Medulla oblongata (tissue), 1 donor: ENCODE measurements around the gene LARP7.
"Not testable (repeated sequence)": the region's sequence is repeated elsewhere in the genome, so short reads cannot be mapped to it uniquely, and the experiment has no call there.

ENCODE experiments used
- DNase-seq: peaks from one replicate; pipeline ENCODE4 v3.0.0-alpha.2; 2015; ENCODE audit errors: extremely low spot score

LARP7 gene

GRCh38 chr4:112636688-112637551 lies at the start of gene LARP7, which contains the start of gene ZGRF1:
LARP7 (plus strand) TSS chr4:112637143; CDS start chr4:112644670, 7,527 bp downstream.
ZGRF1 (minus strand) TSS chr4:112636909; CDS start chr4:112633176, 3,733 bp downstream.
- DNase-seq = peak; percentile 99

- DNase-seq = no peak
Measured at GRCh38 chr4:112589206-112589605, 47.7 kb upstream of the LARP7 start.

- DNase-seq = no peak
Measured at GRCh38 chr4:112591593-112591992, 45.4 kb upstream of the LARP7 start.

- no peak for DNase-seq
Measured at GRCh38 chr4:112592717-112593116, 44.2 kb upstream of the LARP7 start.

GRCh38 chr4:112593438-112594133 lies 43.4 kb upstream of the LARP7 start:
- DNase-seq = no peak

GRCh38 chr4:112594993-112595392 lies 42.0 kb upstream of the LARP7 start:
- no peak for DNase-seq

- peak; percentile 83 for DNase-seq
Measured at GRCh38 chr4:112604589-112604988, 32.4 kb upstream of the LARP7 start.

- DNase-seq = not testable (repeated sequence)
Measured at GRCh38 chr4:112612814-112613213, 24.1 kb upstream of the LARP7 start.

- DNase-seq = no peak
Measured at GRCh38 chr4:112616984-112617383, 20.0 kb upstream of the LARP7 start.

GRCh38 chr4:112626228-112626627 lies 10.7 kb upstream of the LARP7 start:
- DNase-seq = no peak

GRCh38 chr4:112633477-112634235 lies 3.3 kb upstream of the LARP7 start:
- peak; percentile 69 for DNase-seq

GRCh38 chr4:112637552-112637866 lies 566 bp downstream of the LARP7 start:
- DNase-seq = no peak

- DNase-seq = no peak
Measured at GRCh38 chr4:112642526-112642925, 5.6 kb downstream of the LARP7 start.

- not testable (repeated sequence) for DNase-seq
Measured at GRCh38 chr4:112644595-112645535, 7.9 kb downstream of the LARP7 start.

GRCh38 chr4:112645541-112646329 lies 8.8 kb downstream of the LARP7 start:
- no peak for DNase-seq

- DNase-seq = no peak
Measured at GRCh38 chr4:112646632-112647537, 9.9 kb downstream of the LARP7 start.

- DNase-seq = no peak
Measured at GRCh38 chr4:112647785-112648184, 10.8 kb downstream of the LARP7 start.

- no peak for DNase-seq
Measured at GRCh38 chr4:112648263-112649054, 11.5 kb downstream of the LARP7 start.

GRCh38 chr4:112649055-112649408 lies 12.1 kb downstream of the LARP7 start:
- DNase-seq = no peak
